OCI-LY7 (cell line): Measurements from ENCODE around the gene IRGQ. TPM values are rescaled to one million over a fixed set of nuclear protein-coding genes. Genes with fewer than 3 reads are reported as not detected.

Source experiments
- BruUV-seq: library from RNA; stranded (reverse); fragments of 400-500 nt; replicated peaks from 2 replicates; lab custom pipeline; 2021; lab: Mats Ljungman, UMichigan
- CTCF ChIA-PET: fragments of 300-600 bp; sonication (Branson Sonifier 250); formaldehyde crosslinking; loops from one replicate; lab custom pipeline; 2022; ENCODE audit warnings: antibody characterized with exemption; ENCODE audit not compliant: unreplicated experiment; lab: Charles Lee
- POLR2A ChIA-PET: fragments of 300-600 bp; sonication (Branson Sonifier 250); formaldehyde crosslinking; loops from one replicate; lab custom pipeline; 2022; ENCODE audit warnings: antibody characterized with exemption; lab: Charles Lee
- DNase-seq: peaks from one replicate; pipeline ENCODE4 v3.0.0-alpha.2; 2015; ENCODE audit warnings: low spot score
- H2AFZ ChIP-seq: fragments of 200-600 bp; sonication (generic), shearing (Covaris generic); 2 replicates; pipeline ENCODE4 v1.6.1; 2014; ENCODE audit warnings: mild to moderate bottlenecking, antibody characterized with exemption, low read length, moderate library complexity
- H3K27ac ChIP-seq: fragments of 200-600 bp; sonication (generic); 2 replicates; pipeline ENCODE4 v1.5.1; 2014; ENCODE audit warnings: mixed run types, low read depth, mild to moderate bottlenecking, moderate library complexity, low read length, inconsistent platforms; ENCODE audit not compliant: poor library complexity, severe bottlenecking
- H3K36me3 ChIP-seq: fragments of 200-600 bp; sonication (generic); 2 replicates; pipeline ENCODE4 v1.6.1; 2014; ENCODE audit warnings: mild to moderate bottlenecking, antibody characterized with exemption, low read length, moderate library complexity, mixed read lengths; ENCODE audit not compliant: insufficient read depth
- H3K4me1 ChIP-seq: fragments of 200-600 bp; sonication (generic); 2 replicates; pipeline ENCODE4 v1.5.1; 2014; ENCODE audit warnings: mild to moderate bottlenecking, low read length; ENCODE audit not compliant: insufficient read depth, poor library complexity, severe bottlenecking
- H3K4me2 ChIP-seq: fragments of 200-600 bp; sonication (generic); 2 replicates; pipeline ENCODE4 v1.6.1; 2014; ENCODE audit warnings: mild to moderate bottlenecking, low read length
- H3K4me3 ChIP-seq: fragments of 200-600 bp; sonication (generic); 2 replicates; pipeline ENCODE4 v1.5.1; 2014; ENCODE audit warnings: mild to moderate bottlenecking, low read depth, low read length; ENCODE audit not compliant: poor library complexity, severe bottlenecking
- H3K79me2 ChIP-seq: fragments of 200-600 bp; sonication (generic); 2 replicates; pipeline ENCODE4 v1.6.1; 2016; ENCODE audit warnings: low read depth, mild to moderate bottlenecking, low read length, moderate library complexity, mixed read lengths; ENCODE audit not compliant: insufficient read depth
- H3K9me2 ChIP-seq: fragments of 200-600 bp; sonication (generic); 2 replicates; pipeline ENCODE4 v1.6.1; 2016; ENCODE audit warnings: mild to moderate bottlenecking, low read length, mixed read lengths; ENCODE audit not compliant: insufficient read depth
- H3K9me3 ChIP-seq: fragments of 200-600 bp; sonication (generic); 2 replicates; pipeline ENCODE4 v1.6.1; 2014; ENCODE audit warnings: mild to moderate bottlenecking, mixed run types, low read length, mixed read lengths
- H4K20me1 ChIP-seq: fragments of 200-600 bp; sonication (generic); 2 replicates; pipeline ENCODE4 v1.6.1; 2014; ENCODE audit warnings: mild to moderate bottlenecking, antibody characterized with exemption, low read length, moderate library complexity, mixed read lengths; ENCODE audit not compliant: insufficient read depth
- EZH2phosphoT487 ChIP-seq: fragments of 200-600 bp; sonication (generic); IDR thresholded peaks from 2 replicates; pipeline ENCODE4 v1.6.1; 2018; ENCODE audit warnings: low read depth, borderline replicate concordance, mild to moderate bottlenecking, mixed run types, antibody characterized with exemption, low read length, moderate library complexity, mixed read lengths
- intact Hi-C: fragments of 100-400 bp; cut with micrococcal nuclease; formaldehyde crosslinking; loops from one replicate; pipeline ENCODE4 v1.10.0; 2022; ENCODE audit not compliant: unreplicated experiment
- total RNA-seq, 2 experiments: library from RNA; depleted of rRNA in 1 of 2; stranded (reverse); fragments of >200 nt in 1 of 2; shearing (Covaris generic) in 1 of 2; gene quantifications; 2 replicates each; pipeline ENCODE4 v1.2.3, GENCODE V29; 2014 to 2022
- TF ChIP-seq, protein P1 (sequence below): fragments of 200-600 bp; sonication (generic); conservative IDR thresholded peaks from 2 replicates; pipeline ENCODE4 v1.5.1; 2014; ENCODE audit warnings: mild to moderate bottlenecking, antibody characterized with exemption, low read length, moderate library complexity, mixed read lengths

Gene IRGQ
- total RNA-seq, 2 experiments from 2014 or later = 6.4 to 15.3 TPM

DNA sequence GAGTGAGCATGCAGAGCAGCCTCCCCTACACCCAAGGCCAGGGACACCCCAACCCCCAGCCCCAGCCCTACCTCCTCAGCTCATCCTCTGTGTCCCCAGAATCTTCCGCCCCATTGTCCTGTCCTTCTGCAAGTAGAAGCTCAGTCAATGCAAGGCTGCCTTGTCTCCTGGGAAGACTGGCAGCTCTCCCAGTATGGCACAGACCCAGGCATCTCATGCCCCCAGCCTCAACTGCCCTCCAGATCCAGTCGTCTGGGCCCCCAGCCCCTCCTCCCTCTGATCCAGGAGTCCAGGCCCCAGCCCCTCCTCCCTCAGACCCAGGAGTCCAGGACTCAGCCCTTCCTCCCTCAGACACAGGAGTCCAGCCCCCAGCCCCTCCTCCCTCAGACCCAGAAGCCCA lies 50.0 kb downstream of the IRGQ start:
- CTCF ChIA-PET = interaction anchor here (0.7 kb wide), 1 partner anchor 12 kb away, joined by 3 read pairs; no protein-coding TSS in a partner anchor
- POLR2A ChIA-PET = no interaction called here
- intact Hi-C loops = no loop called here
- Histone ChIP-seq H3K9me2 (no peaks in the 10 kb centered on the region), H3K27ac (no peak overlapping the region), H3K79me2 (no peaks in the 10 kb centered on the region), H3K9me3 (no peaks in the 10 kb centered on the region), H2AFZ (no peak overlapping the region), H3K4me2 (no peak overlapping the region), H4K20me1 (no peaks in the 10 kb centered on the region), H3K4me1 (no peaks in the 10 kb centered on the region), H3K36me3 (peaks cover 47% of the 10 kb centered on the region), H3K4me3 (no peak overlapping the region)
- BruUV-seq = no TSS peak
- no peak for DNase-seq
- TF ChIP-seq, protein P1, sequence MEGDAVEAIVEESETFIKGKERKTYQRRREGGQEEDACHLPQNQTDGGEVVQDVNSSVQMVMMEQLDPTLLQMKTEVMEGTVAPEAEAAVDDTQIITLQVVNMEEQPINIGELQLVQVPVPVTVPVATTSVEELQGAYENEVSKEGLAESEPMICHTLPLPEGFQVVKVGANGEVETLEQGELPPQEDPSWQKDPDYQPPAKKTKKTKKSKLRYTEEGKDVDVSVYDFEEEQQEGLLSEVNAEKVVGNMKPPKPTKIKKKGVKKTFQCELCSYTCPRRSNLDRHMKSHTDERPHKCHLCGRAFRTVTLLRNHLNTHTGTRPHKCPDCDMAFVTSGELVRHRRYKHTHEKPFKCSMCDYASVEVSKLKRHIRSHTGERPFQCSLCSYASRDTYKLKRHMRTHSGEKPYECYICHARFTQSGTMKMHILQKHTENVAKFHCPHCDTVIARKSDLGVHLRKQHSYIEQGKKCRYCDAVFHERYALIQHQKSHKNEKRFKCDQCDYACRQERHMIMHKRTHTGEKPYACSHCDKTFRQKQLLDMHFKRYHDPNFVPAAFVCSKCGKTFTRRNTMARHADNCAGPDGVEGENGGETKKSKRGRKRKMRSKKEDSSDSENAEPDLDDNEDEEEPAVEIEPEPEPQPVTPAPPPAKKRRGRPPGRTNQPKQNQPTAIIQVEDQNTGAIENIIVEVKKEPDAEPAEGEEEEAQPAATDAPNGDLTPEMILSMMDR = no peak
- TF ChIP-seq EZH2phosphoT487 = no peak

DNA sequence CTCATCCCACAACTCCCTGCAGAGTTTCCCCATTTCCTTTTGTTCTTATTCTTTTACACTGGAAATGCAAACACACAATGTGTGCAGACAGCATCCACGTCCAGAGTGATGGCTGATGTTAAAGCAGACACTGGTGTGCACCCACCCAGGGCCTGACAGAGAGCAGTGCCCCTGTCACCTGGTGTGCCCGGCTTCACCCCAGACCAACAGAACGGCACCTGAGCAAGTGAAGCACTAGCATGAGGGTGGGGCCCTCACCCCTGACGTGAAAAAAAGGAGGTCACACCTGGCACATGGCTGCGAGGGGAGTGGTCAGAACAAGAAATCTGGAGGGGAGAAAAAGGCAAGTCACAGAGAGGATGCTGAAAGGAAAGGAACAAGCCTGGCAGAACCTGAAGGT lies 50.7 kb downstream of the IRGQ start:
- TF ChIP-seq, protein P1 = no peak
- no peak for TF ChIP-seq EZH2phosphoT487
- no peaks in the 10 kb centered on the region for H3K79me2 ChIP-seq
- intact Hi-C loops = no loop called here
- no peaks in the 10 kb centered on the region for H3K9me2 ChIP-seq
- no peaks in the 10 kb centered on the region for H4K20me1 ChIP-seq
- H3K36me3 ChIP-seq = peaks cover 48% of the 10 kb centered on the region
- no TSS peak for BruUV-seq
- ChIA-PET POLR2A (no interaction called here), CTCF (no interaction called here)
- H3K4me1 ChIP-seq = no peaks in the 10 kb centered on the region
- no peak overlapping the region for H2AFZ ChIP-seq
- no peaks in the 10 kb centered on the region for H3K9me3 ChIP-seq
- DNase-seq = no peak
- H3K27ac ChIP-seq = no peak overlapping the region
- H3K4me2 ChIP-seq = no peak overlapping the region
- H3K4me3 ChIP-seq = no peak overlapping the region

DNA sequence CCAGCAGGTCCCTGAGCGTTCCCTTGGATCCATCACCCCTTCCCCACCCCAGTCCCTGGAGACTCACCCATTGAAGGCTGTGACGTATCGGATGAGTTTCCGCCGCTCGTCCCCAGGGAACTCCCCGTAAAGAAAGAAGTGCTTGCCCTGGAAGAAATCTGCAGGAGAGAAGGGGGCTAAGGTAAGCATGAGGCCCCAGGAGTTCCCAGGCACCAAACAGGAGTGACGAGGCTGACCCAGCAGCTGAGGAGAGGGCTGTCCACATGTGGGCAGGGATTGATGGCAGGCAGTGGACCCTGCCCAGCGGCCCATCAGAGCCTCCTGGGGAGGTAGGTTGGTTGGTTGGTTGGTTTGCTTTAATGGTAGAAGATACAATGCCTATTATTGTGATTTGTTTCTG lies 51.9 kb downstream of the IRGQ start:
- H3K79me2 ChIP-seq = no peaks in the 10 kb centered on the region
- H2AFZ ChIP-seq = no peak overlapping the region
- no peak overlapping the region for H3K27ac ChIP-seq
- no peaks in the 10 kb centered on the region for H3K9me2 ChIP-seq
- no peaks in the 10 kb centered on the region for H3K9me3 ChIP-seq
- no peak overlapping the region for H3K4me3 ChIP-seq
- H4K20me1 ChIP-seq = no peaks in the 10 kb centered on the region
- ChIA-PET CTCF (no interaction called here), POLR2A (no interaction called here)
- peaks cover 49% of the 10 kb centered on the region for H3K36me3 ChIP-seq
- no peaks in the 10 kb centered on the region for H3K4me1 ChIP-seq
- no peak overlapping the region for H3K4me2 ChIP-seq
- DNase-seq = no peak
- no TSS peak for BruUV-seq
- TF ChIP-seq, protein P1 = no peak
- TF ChIP-seq EZH2phosphoT487 = no peak
- intact Hi-C loops = no loop called here
